Uterus (tissue), 2 donors: ENCODE results near the gene ZP4.

Source experiments
- CTCF ChIP-seq, 4 experiments: fragments of 200-600 bp in 2 of 4; fragments of 450-650 bp in 2 of 4; sonication (generic) in 2 of 4; IDR thresholded peaks; one replicate each; pipeline ENCODE4 v1.5.1; 2016 to 2019; ENCODE audit warnings: antibody characterized with exemption in 4 of 4, mild to moderate bottlenecking in 2 of 4, moderate library complexity in 1 of 4
- POLR2A ChIP-seq, 2 donors: fragments of 450-650 bp; IDR thresholded peaks; one replicate each; pipeline ENCODE4 v1.6.1; 2016; ENCODE audit warnings: antibody characterized with exemption in 2 of 2, mild to moderate bottlenecking in 1 of 2, moderate library complexity in 1 of 2

DNA sequence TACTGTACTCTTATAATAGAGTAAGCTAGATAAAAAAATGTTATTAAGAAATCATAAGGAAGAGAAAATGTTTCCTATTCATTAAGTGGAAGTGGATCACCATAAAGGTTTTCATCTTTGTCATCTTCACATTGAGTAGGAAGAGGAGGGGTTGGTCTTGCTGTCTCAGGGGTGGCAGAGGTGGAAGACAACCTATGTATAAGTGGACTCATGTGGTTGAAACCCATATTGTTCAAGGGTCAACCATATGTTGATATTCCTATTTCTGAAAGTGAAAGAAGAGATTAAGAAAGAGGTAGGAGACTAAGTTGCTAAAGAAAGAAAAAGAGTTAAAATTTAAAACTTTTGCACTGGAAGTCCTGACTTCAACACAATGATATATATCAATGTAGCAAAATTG, 4.9 kb upstream of the ZP4 start:
- TF ChIP-seq CTCF (IDR thresholded peaks at IDR 0.05) = no peak
- no peak for TF ChIP-seq POLR2A (IDR thresholded peaks at IDR 0.05)
